Transverse colon (tissue), 4 donors: ENCODE data around the gene TMEM97.

Source experiments
- CTCF ChIP-seq, 5 experiments: fragments of 200-600 bp in 3 of 5; fragments of 450-650 bp in 2 of 5; sonication (generic) in 3 of 5; IDR thresholded peaks; 1 replicate in 2 of 5; 2 replicates in 3 of 5; pipeline ENCODE4 v1.5.1; 2016 to 2017; ENCODE audit warnings: antibody characterized with exemption in 5 of 5, inconsistent platforms in 3 of 5, mild to moderate bottlenecking in 2 of 5, moderate library complexity in 1 of 5
- POLR2A ChIP-seq: fragments of 450-650 bp; IDR thresholded peaks from one replicate; pipeline ENCODE4 v1.6.1; 2016; ENCODE audit warnings: antibody characterized with exemption, mild to moderate bottlenecking, moderate library complexity
- POLR2AphosphoS5 ChIP-seq, 3 donors: sonication (generic); formaldehyde crosslinking; IDR thresholded peaks; one replicate each; pipeline ENCODE4 v1.6.1; 2016; ENCODE audit warnings: antibody characterized with exemption in 3 of 3

- TF ChIP-seq CTCF (IDR thresholded peaks at IDR 0.05) (no peak), POLR2A (no peak), POLR2AphosphoS5 (IDR thresholded peaks at IDR 0.05) (no peak)
Measured at GRCh38 chr17:28367641-28368305, 48.8 kb downstream of the TMEM97 start.
